Choroid plexus epithelial cell (primary cell): ENCODE data around the gene CITED1.

ENCODE experiments used
- DNase-seq: peaks from one replicate; pipeline ENCODE4 v3.0.0-alpha.2; 2010; ENCODE audit warnings: low read depth
- H3K4me3 ChIP-seq: 2 replicates; pipeline ENCODE4 v1.5.1; 2011; ENCODE audit warnings: low read depth, mild to moderate bottlenecking, control low read depth, low read length, moderate library complexity
- TF ChIP-seq, protein P1 (sequence below): conservative IDR thresholded peaks from 2 replicates; pipeline ENCODE4 v1.5.1; 2011; ENCODE audit warnings: low read depth, mild to moderate bottlenecking, control low read depth, inconsistent platforms, low read length, moderate library complexity

Gene CITED1

DNA sequence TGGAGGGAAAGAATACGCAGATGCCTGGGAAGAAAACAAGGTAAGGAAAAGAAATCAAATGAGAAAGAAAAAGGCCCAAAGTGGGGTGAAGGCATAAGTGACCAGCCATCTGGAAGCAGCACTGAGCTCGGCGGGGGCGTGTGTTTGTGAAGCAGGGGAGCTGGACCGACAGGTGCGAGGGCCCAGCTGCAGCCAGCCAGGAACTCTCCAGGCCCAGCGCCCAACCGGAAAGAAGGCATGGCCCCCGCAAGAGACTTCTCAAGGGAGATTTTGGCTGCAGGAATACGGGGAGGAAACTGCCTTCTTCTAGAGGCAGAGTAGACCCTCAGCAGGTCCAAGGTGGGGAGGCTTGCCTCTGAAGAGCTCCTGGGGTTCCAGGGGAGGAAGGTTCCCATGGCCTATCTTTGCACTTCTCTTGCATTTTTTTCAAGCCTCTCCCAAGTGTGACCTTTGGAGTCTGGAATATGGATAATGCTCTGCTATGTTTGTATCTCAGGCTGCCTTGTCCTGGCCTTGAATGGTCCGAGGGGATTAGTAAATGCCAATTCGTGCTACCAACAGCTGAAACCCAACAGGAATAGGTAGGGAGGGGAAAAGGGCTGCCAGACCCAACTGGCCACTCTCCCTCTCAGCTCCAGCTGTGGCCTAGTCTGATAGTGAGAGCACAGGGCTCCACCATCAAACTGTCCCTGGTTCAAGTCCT is 10.8 kb upstream of the CITED1 start:
- no peak for DNase-seq
- TF ChIP-seq, protein P1, sequence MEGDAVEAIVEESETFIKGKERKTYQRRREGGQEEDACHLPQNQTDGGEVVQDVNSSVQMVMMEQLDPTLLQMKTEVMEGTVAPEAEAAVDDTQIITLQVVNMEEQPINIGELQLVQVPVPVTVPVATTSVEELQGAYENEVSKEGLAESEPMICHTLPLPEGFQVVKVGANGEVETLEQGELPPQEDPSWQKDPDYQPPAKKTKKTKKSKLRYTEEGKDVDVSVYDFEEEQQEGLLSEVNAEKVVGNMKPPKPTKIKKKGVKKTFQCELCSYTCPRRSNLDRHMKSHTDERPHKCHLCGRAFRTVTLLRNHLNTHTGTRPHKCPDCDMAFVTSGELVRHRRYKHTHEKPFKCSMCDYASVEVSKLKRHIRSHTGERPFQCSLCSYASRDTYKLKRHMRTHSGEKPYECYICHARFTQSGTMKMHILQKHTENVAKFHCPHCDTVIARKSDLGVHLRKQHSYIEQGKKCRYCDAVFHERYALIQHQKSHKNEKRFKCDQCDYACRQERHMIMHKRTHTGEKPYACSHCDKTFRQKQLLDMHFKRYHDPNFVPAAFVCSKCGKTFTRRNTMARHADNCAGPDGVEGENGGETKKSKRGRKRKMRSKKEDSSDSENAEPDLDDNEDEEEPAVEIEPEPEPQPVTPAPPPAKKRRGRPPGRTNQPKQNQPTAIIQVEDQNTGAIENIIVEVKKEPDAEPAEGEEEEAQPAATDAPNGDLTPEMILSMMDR = no peak
- no peak overlapping the region for H3K4me3 ChIP-seq

DNA sequence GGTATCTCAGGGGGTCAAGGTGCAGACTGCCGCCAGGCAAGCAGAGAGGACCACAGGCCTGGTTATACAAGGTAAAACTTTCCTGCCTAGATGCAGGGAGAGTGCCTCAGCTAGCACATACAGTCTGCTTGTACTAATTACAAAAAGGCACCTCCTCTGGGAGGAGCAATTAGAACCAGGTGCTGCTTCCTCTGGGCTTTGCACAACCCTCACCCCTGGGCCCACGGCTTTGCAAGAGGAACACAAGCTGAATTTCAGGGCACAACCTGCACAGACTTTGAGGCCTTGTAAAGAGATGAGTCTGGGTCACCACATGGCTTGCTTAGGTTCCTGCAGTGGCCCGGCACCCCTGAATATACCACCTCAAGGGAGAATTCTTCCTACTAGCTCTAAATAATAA is 9.2 kb upstream of the CITED1 start:
- no peak overlapping the region for H3K4me3 ChIP-seq
- TF ChIP-seq, protein P1 = no peak
- no peak for DNase-seq

DNA sequence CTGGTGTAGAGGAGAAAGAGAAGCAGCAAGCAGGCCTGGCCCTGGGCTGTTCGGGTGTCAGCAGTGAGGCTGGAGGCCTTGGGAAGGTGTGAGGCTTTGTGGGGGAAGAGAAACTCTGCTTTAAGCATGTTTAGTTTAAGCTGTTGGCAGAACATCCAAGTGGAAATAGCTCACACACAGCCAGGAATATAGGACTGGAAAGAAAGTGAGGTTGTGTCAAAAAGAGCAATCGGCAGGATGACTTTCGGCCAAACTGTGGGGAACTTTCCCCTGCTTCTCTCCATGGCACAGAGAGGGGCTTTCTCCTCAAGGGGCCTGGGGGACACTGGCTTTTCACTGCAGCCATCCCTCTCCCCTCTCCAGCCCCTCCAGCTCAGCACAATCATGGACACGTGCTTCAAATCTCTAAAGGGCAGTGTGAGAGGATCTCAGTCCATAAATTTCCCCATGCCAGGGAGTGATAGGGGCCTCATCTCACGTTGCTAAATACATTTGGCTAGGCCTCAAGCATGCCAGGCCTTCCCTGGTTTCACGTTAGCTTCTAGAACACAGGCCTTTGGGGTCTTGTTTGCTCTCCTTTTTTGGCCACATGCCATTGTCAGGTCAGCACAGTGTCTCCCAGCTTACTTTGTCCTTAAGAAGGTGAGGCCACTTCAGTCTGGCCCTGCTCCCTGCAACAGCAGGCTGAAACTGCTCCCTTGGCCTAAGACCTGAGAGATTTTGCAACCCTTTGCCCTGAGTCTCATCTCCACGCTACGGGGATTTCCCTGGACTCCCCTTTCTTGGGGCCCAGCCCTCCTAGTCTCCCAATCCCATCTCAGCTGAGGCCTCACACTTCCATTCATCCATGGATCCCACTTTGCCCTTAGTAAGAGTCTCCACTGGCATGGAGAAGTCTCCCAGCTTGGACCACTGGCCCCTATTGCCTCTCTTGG is 8.3 kb upstream of the CITED1 start:
- H3K4me3 ChIP-seq = no peak overlapping the region
- TF ChIP-seq, protein P1 = no peak
- no peak for DNase-seq

DNA sequence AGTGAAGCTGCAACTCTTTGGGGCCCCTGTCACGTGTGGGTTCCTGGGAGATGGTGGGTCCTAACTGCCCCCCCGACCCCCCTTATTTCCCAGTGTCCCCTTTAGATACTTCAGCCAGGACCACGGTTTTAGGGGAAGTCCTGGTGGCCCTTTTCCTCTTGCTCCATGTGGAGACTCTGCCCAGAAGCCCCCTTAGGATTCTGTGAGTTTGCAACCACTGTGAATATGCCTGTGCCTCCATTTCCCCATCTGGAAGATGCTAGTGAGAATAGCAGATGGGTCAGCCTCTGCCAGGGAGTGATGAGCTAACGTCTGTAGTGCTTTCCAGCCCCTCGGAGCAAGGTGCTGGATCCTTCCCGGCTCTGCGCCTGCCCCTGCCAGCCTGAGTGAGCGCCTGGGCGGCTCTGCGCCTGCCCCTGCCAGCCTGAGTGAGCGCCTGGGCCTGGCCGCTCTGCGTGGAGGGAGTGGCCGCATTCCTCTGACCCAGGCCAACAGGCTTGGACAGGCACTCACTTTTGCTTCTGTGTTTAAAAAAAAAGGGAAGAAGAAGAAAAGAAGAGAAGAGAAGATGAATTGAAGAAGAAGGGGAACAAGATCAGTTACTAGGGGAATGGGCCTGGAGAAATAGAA is 6.7 kb upstream of the CITED1 start:
- no peak overlapping the region for H3K4me3 ChIP-seq
- DNase-seq = no peak
- TF ChIP-seq, protein P1 = no peak

DNA sequence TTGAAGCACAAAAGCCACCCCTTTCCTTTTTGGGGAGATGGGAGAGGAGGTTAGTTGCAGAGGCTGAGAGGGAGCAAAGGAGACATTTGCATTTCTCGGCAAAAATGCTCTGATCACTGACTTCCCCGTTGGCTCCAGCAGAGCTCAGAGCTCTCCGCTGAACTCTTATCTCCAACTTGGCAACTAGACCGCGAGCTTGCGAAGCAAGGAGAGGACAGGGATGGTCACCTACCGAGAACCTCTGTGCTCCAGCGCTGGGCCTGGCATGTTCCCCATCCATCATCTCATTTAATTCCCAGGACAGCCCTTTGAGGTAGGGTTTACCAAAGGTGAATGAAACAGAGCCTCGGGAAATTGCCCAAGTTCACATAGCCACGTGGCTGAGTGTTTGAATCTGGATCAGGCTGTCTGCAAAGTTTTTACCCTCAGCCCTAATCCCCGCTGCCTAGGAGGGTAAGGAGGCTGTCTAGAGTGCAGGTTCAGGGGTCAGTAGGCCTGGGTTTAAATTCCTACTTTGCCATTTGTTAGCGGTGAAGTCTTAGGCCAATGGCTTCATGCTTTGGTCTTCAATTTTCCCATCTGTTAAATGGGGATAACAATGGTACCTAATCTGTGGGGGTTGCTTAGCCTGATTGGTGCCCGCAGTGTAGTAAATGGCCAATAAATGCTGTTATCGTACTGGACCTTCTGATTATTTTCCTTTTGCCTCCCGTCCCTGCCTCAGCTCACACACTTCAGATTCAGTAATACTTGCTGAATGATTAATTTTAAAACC is 3.8 kb upstream of the CITED1 start:
- H3K4me3 ChIP-seq = peak overlapping the region; percentile 35
- TF ChIP-seq, protein P1 = no peak
- no peak for DNase-seq

DNA sequence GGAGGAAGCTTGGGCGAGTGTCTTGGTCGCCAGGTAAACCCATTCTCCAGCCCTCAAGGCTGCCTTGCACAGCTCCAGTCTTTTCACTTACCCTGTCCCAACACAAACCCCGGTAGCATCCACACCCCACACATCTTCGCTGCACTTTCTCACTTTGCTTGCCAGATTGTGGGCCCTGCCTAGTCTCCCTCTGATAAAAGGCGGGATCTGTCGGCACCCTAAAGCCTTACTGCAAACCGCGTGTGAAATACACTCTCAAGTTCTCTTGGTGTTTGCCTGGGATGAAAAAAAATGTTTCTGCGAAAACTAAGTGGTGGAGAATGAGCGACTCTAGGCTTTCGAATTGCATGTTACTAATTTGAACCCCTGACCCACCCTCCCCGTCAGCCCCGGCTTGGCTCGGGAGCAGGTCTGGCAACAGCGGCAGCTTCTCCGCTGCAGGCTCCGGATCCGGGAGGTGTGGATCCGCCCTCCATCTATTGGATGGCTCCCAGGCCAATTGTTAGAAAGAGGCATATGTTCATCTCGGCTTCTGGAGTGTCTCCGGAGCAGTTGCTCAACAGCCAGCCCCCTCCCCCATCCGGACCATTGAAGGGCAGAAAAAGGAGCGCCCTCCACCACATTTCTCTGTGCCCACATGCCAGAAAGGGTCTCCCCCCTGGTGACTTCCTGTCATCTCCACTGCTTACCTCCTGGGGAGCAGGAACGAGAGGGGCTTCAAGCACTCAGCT is 3.0 kb upstream of the CITED1 start:
- peak overlapping the region; percentile 35 for H3K4me3 ChIP-seq
- TF ChIP-seq, protein P1 = no peak
- DNase-seq = peak; percentile 73
